ENCODE results near the gene DEAF1.
A peak's percentile ranks its signal among the peaks of the same experiment; 100 is the strongest.

DNA sequence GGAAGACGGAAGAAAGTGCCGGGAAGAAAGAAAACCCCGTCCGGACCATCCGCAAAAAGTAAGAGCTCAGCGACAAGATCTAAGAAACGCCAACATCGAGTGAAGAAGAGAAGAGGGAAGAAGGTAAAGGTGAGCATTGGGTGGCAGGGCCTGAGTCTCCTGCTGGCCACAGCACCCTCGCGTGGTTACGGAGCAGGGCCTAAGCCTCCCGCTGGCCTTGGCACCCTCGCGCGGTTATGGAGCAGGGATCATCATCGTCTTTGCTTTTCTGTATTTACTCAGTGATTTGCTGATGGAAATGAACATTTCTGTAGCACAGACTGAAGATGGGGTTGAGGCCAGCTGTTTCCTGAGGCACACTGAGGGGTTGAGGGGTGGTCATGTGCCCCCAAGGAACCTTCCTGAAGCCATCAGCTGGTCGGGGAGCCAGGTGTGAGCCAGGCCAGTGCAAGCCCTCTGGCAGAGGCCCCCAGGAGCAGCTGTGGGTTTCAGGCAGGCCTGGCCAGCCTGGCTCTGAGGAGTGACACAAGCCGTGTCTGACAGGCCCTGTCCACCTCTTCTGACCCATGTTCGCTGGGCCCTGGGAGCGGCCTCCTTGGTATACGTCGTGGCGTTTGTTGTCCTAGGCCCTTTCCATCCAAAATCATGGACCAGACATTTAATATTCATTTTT, 93.3 kb downstream of the DEAF1 start:
- TF ChIP-seq POLR2AphosphoS5 (IDR thresholded peaks at IDR 0.05; ENCODE audit: low read depth, low read length), result peak; percentile 20; the same call in 1 of the 2 replicates
- TF ChIP-seq POLR2A (IDR thresholded peaks at IDR 0.05; ENCODE audit: low read depth, low read length), result no peak
- no peak for TF ChIP-seq POU2F2 (IDR thresholded peaks at IDR 0.05; ENCODE audit: low read depth, low read length)
